ENCODE measurements around the gene SFXN5. TPM values are rescaled to one million over a fixed set of nuclear protein-coding genes. Genes with fewer than 3 reads are reported as not detected.
A peak's percentile ranks its signal among the peaks of the same experiment; 100 is the strongest.

SFXN5 gene
- total RNA-seq, 1 donor from 2014 or later, result 12.2 TPM

GRCh38 chr2:73063909-73064875 is 7.3 kb downstream of the SFXN5 start:
- no peak for DNase-seq (ENCODE audit: low spot score in 2 of 2)
- no peak for FAIRE-seq

GRCh38 chr2:73063472-73063871 is 8.0 kb downstream of the SFXN5 start:
- DNase-seq (ENCODE audit: low spot score in 2 of 2) (no peak), FAIRE-seq (no peak)

GRCh38 chr2:73059106-73059505 is 12.4 kb downstream of the SFXN5 start:
- FAIRE-seq (no peak), DNase-seq (ENCODE audit: low spot score in 2 of 2) (peak in 1 of 2 donors; percentile 27)

- no peak for DNase-seq (ENCODE audit: low spot score in 2 of 2)
- no peak for FAIRE-seq
Observed at GRCh38 chr2:73054980-73055379, 16.5 kb downstream of the SFXN5 start.

- no peak for DNase-seq (ENCODE audit: low spot score in 2 of 2)
- no peak for FAIRE-seq
Observed at GRCh38 chr2:73053316-73054114, 18.0 kb downstream of the SFXN5 start.

- FAIRE-seq (no peak), DNase-seq (ENCODE audit: low spot score in 2 of 2) (no peak)
Observed at GRCh38 chr2:73050121-73050545, 21.4 kb downstream of the SFXN5 start.

GRCh38 chr2:73043929-73044832 is 27.3 kb downstream of the SFXN5 start:
- FAIRE-seq (no peak), DNase-seq (ENCODE audit: low spot score in 2 of 2) (no peak)

GRCh38 chr2:73043276-73043675 is 28.2 kb downstream of the SFXN5 start:
- DNase-seq (ENCODE audit: low spot score in 2 of 2) (no peak), FAIRE-seq (no peak)

- DNase-seq (ENCODE audit: low spot score in 2 of 2) (no peak), FAIRE-seq (no peak)
Observed at GRCh38 chr2:73037947-73038585, 33.4 kb downstream of the SFXN5 start.

- FAIRE-seq (no peak), DNase-seq (ENCODE audit: low spot score in 2 of 2) (no peak)
Observed at GRCh38 chr2:73036766-73037165, 34.7 kb downstream of the SFXN5 start.

GRCh38 chr2:73035899-73036711 is 35.4 kb downstream of the SFXN5 start:
- FAIRE-seq (no peak), DNase-seq (ENCODE audit: low spot score in 2 of 2) (no peak)

- FAIRE-seq (no peak), DNase-seq (ENCODE audit: low spot score in 2 of 2) (no peak)
Observed at GRCh38 chr2:73034661-73035375, 36.7 kb downstream of the SFXN5 start.

- DNase-seq (ENCODE audit: low spot score in 2 of 2), result no peak
- FAIRE-seq, result no peak
Observed at GRCh38 chr2:73033766-73034381, 37.6 kb downstream of the SFXN5 start.

- DNase-seq (ENCODE audit: low spot score in 2 of 2) (no peak), FAIRE-seq (no peak)
Observed at GRCh38 chr2:73033142-73033765, 38.3 kb downstream of the SFXN5 start.

- FAIRE-seq (no peak), DNase-seq (ENCODE audit: low spot score in 2 of 2) (no peak)
Observed at GRCh38 chr2:73032702-73033097, 38.8 kb downstream of the SFXN5 start.

GRCh38 chr2:73031725-73032701 is 39.5 kb downstream of the SFXN5 start:
- DNase-seq (ENCODE audit: low spot score in 2 of 2), result no peak
- FAIRE-seq, result no peak
